Activated T-helper 1 cell treated with Interleukin-2 at 50 U/mL for 16 hours (primary cell): ENCODE measurements around the gene SCO2.

ENCODE experiments used
- DNase-seq: peaks from one replicate; pipeline ENCODE4 v3.0.0-alpha.2; 2020; ENCODE audit warnings: low read depth

The SCO2 gene

DNA sequence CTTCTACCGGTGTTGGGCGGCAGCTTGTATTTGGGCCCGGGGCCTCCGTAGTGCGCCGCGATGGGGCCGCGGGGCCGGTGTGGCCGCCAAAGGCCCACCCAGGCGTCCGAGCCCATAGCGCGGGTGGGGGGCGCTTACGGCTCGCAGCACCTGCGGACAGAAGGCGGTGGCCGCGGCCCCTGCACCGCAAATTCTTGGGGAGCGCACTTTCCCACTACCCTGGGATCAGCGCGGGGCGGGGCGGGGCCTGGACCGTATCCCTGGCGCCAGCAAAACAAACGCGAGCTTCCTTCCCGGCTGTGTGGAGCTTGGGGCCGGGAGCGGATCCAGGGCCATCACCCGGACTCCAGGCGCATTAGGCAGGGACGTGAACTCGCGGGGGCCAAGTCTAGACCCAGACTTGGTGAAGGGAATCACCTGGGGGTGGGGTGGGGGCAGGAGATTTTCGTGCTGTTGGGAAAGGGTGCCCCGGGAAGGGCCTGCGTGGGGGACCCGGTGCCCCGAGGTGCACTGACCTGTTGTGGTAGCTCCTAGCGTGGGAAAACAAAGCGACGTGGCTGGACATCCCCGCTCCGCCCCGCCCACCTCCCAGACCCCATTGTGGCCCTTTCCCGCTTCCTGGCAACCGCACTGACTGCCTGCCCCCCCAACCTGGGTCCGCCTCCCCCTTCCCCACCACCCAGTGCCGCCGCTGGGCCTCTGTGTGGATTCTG lies 6.7 kb upstream of the SCO2 start:
- no peak for DNase-seq

DNA sequence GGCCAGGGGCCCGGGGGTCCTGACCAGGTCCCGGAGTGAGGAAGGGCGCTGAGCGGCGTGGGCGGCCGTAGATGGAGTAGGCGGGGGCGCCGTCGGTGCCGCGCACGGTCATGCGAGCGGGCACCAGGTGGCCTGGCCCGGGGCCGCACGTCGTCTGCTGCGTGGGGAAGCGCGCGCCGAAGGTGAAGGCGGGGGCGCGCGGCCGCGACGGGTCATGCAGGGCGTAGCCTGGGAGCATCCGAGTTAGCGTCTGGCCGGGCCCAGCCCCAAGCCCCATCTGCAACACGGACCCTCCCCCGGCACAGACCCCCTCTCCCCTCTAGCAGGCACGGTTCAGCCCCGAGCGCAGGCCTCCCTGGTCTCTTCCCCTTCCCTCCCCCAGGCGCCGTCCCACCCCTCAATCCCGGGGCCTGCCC lies 6.2 kb upstream of the SCO2 start:
- no peak for DNase-seq

DNA sequence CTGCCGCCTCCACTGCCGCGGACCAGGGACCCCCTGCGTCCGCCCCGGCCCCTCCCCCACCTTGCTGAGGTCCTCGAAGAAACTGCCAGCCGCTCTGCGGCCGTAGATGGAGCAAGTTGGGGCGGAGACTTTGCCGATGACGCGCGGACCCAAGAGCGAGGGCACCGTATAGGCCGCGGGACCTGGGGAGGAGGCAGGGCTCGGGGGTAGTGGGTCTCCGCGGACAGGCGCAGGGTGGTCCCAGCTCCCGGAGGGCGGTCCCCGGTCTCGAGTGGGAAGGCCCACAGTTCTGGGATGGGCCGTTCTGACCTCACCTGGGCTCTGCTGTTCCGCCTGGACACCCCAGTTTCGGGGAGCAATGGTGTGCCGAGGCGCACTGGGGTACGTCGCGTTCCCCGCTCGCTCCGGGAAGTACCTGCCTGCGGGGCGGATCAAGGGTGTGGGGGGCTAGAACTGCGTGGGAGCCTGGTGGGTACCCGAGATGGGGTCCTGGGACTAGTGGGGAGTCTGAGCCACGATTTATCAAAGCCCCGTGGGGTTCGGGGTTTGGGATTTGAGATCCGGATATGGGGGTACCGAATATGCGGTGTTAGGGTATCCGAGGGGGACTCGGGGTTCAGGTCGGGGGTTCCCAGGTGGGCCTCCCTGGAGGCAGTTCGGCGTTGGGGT lies 5.6 kb upstream of the SCO2 start:
- DNase-seq, result peak; percentile 56

DNA sequence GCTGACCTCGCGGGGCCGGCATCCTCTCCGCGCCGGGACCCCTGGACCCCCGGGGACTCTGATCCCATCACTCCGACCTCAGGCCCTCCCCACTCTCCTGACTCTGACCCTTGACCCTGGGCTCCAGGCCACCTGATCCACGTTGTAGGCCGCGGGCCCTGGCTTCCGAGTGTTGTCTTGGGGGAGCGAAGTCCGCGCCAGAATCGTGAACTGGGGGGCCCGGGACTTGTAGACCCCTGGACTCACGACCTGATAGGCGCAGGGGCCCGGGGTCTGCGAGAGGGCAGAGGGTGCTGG lies 5.1 kb upstream of the SCO2 start:
- DNase-seq, result no peak

DNA sequence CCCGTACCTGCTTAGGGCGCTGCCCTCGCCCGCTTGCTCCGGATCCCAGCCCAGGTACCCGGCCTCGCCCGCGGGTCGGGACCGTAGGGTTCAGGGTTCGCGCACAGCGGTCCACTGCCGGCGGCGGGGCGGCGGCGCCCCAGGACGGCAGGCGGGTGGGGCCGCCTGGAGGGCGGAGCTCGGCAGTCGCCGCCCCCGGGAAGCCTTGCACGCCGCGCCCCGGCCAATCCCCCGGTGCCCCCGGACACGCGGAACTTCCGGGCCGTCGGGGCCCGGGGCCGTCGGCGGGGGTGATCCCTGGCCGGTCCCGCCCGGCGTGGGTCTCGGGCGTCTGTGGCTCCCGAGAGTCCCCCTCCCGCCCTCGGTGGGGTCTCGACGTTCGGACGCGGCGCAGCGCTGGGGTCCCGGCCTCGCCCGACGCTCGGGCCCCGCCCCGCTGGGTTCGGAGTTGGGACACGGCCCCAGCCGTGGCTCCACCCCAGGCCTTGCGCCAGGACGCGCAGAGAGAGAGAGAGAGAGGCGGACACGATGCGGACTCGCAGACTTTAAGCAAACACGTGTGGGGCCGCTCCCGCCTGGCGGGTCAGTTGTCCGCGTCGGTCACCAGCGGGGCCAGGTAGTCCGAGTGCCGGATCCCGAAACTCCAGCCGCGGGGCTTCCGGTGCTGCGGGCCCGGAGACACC lies 4.6 kb upstream of the SCO2 start, which contains the start of gene TYMP:
TSS of gene TYMP (minus strand) at position 116 of the 683 bp plus-strand sequence. CDS start 303 bp downstream, outside the sequence.
- peak; percentile 55 for DNase-seq

DNA sequence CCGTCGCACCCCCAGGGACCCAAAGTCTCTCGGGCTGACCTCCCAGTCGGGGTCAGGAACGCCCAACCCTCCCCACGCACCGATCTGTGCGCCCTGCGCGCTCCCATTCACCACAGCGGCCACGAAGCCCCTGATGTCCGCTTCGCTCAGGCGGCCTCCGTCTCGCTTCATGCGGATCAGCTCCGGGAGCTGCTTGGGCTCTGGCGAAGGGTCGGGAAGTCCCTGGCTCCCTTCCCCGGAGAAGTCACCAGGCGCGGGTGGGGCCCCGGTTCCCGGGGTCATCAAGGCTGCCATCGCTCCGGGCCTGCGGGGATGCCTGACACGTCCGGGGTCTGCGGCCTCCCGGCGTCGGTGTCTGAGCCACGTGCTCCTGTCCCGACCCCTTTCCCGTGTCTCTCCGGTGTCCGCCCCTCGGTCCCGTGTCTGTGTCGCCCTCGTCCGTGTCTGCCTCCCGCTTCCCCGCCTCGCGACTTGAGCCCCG lies 4.1 kb upstream of the SCO2 start:
- no peak for DNase-seq

DNA sequence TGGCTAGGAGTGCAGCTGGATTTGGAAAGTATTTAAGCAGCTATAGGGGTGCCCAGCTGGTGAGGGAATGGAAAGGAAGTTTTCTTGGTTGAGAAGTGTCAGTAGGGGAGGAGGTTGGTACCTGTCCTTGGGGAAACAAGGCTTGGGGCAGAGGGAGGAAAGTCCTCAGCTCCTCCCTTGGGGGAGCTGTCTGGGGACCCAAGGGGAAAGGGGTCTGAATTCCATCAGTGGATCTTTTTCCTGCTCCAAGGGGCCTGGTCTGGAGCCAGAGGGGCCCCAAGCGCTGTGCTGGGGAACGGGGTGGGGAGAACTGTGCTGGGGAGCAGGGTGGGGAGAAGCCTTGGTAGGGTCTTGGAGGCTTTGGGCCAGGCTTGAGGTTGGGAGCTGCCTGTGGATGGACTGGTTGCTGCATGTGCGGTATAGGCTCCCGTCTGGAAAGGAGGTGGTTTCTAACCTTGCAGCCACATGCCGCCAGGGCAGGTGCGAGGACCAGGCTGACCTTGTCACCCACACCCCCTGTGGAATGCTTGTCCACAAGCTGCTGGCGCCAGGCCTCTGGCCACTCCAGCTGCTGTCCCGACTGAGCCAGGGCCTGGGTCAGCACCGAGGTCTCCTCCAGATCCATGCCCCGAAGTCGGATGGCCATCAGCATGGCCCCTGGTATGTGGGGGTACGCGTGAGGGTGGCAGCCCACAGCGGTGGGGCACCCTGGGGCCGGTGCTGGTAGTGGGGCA lies 3.5 kb upstream of the SCO2 start:
- DNase-seq, result no peak

DNA sequence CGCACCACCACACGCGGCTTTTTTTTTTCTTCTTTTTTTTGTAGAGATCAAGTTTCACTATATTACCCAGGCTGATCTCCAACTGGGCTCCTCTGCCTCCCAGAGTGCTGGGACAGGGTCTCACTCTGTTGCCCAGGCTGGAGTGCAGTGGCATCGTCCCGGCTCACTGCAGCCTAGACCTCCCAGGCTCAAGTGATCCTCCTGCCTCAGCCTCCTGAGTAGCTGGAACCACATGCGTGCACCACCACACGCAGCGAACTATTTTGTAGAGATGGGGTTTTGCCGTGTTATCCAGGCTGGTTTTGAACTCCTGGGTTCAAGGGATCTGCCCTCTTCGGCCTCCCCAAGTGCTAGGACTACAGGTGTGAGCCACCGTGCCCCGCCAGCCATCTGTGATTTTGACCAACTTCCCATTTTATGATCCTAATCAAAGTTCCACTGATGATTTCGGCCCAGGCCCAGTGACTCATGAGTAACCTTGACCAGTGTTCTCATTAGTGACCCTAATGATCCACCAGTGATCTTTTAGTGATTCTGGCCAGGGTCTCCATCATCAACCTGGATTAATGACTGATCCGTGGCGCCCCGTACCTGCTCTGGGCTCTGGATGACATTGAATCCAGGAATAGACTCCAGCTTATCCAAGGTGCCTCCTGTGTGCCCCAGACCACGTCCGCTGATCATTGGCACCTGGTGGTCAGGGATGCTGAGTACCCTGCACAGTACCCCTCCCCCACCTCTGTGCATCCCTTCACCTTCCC lies 2.7 kb upstream of the SCO2 start:
- DNase-seq, result no peak

DNA sequence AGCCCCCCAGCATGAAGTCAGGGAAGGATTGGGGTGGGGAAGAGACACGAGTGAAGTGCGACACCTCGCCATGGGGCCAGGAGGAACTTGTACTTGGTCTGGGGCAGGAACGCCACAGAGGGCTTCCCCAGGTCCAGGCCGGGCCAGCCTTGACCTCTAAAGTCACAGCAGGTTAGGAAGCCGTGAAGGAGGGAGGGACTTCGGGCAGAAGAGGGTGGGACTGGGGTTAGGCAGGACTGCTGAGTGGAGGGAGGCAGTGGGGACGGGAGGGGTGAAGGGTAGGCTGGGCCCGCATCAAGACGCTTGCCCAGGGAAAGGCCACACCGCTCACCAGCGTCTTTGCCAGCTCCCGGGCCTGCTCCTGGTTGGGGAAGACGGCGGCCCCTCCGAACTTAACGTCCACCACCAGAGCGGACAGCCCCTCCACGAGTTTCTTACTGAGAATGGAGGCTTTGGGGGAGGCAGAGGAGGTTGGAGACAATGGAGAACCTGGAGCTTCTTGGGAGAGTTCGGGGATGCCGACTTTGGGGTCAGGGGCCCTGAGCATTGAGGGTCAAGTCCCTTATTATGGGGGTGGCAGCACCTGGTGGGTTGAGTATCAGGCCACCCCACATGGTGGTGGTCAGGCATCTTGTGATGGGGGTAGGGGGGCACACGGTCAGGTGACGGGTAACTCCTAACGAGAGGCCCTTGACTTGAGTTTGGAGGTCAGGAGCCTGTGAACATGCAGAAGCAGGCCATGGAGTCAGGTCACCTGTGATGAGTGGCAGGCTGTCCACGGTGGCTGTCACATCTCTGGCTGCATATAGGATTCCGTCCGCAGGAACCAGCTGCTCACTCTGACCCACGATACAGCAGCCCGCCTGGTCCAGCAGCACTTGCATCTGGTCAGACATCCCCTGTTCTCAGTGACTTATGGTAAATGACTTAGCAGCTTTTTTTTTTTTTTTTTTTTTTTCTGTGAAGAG lies 1.7 kb upstream of the SCO2 start:
- DNase-seq, result no peak

DNA sequence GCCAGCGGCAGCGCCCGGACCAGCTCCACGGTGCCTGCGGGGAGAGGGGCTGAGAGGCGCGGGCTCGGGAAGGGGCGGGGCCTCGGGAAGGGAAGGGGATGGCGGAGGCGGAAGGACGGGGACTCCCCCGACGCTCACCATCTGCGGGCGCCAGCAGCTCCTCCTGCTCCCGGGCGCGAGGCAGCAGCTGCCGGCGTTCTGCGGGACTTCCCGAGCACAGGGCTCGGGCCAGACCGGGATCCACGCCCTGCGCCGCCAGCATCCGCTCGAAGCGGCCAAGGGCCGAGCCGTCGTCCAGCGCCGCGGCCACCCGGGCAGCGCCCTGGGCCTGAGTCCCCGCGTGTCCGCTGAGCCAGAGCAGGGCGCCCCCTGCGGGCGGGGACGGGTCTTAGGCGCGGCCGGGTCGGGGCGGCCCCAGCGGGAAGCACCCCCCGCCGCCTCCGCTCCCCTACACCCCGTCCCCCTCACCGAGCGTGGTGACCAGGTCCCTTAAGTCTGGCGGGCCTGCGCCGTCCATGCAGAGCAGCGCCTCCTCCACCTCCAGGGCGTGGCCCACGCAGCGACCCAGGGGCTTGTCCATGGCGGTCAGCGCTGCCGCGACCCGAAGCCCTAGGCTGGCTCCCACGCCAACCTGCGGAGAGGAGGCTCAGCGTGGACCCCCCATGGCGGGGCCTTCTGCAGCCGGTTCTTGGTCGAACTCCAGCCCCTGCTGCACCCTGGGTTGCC lies 873 bp upstream of the SCO2 start:
- DNase-seq, result peak; percentile 67

DNA sequence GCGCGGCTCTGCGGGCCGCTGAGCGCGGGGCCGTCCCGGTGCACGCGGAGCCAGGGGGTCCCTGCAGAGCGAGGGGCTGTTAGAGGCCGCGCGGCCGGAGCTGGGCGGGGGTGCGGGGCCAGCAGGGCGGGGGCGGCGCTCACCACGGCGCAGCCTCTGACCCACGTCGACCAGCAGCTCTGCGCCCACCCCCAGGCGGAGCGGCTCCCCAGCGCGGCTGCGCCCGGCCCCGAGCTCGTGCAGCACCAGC lies 385 bp upstream of the SCO2 start:
- no peak for DNase-seq

DNA sequence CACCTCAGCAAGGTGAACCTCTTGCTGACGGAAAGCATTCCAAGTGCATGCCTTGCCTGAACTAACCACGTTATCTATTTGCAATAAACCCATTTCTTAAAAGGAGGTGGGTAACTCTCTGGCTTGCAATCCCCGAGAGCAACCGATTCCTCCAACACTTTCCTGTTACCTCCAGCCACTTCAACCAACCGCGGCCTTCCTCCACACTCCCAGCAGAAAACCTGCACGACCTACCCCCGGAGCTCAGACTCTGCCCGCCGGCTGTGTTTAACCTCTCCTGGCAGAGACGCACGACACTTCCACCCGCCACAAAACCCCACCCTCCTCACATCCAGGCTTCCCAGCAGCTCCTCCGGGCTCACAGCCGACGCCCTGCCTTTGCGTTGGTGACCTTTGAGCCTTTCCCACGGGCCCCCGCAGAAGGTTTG lies 708 bp downstream of the SCO2 start:
- DNase-seq, result no peak

DNA sequence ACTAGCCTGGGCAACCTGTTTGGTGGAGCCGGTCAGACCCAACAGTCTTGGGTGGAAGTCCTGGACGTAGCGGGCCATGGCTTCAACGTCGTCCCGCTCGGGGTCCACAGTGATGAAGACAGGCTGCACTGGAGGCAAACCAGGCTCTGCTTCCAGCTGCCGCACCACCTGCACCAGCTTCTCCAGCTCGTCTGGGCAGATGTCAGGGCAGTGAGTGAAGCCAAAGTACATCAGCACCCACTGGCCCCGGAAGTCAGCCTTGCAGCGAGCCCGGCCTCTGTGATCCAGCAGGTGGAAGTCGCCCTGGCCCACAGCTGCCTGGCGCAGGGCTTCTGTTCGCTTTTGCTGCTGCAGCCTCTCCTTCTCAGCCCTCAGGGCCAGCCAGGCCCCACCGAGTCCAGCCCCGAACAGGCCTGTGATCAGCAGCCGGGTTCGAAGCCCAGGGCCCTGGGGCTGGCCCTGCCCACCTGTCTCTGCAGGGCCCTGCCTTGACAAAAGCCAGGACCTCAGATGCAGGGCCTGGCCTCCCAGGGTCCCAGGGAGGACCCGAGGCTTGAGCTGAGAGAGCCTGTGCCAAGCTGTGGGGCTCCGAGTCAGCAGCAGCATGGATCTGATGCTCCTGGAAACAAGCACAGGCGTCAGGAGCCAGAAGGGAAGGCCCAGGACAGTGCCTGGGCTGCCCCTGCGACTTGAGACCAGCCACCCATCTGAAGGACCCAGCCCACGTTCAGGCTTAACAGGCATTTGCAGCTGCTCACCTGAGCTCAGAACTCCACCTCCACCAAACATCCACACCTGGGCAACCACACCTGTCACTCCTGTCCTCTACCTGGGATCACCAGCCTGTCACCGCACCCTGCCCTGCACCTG lies 1.4 kb downstream of the SCO2 start:
- DNase-seq, result no peak

DNA sequence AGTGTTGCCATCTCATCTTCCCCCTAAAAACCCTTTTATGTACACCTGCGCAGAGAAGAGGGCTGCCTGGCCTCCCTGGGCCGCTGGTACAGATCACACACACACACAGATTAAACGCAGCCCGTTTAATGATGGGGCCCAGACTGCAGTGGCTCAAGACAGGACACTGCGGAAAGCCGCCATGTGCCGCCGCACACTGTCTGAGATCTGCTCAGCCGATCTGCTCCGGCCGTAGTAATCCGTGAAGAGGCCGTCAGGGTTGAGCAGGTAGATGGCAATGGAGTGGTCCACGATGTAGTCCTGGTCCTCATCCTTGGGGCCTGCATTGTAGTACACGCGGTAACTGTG lies 2.0 kb downstream of the SCO2 start:
- DNase-seq, result no peak

DNA sequence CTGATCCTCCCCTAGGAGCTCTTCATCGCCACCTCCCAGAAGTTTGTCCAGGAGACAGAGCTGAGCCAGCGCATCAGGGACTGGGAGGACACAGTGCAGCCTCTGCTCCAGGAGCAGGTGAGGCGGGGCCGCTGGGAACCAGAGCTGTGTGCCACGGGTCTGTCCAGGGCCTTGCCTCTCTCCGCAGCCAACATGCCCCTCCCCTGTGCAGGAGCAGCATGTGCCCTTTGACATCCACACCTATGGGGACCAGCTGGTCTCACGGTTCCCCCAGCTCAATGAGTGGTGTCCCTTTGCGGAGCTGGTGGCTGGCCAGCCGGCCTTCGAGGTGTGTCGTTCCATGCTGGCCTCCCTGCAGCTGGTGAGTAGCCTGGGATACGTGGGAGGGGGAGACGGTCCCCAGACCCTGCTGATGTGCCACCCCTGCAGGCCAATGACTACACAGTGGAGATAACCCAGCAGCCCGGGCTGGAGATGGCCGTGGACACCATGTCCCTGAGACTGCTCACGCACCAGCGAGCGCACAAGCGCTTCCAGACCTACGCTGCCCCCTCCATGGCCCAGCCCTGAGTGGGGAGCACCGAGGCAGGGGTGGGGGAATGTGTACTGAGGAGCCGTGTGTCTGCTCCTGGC lies 2.5 kb downstream of the SCO2 start:
- no peak for DNase-seq

DNA sequence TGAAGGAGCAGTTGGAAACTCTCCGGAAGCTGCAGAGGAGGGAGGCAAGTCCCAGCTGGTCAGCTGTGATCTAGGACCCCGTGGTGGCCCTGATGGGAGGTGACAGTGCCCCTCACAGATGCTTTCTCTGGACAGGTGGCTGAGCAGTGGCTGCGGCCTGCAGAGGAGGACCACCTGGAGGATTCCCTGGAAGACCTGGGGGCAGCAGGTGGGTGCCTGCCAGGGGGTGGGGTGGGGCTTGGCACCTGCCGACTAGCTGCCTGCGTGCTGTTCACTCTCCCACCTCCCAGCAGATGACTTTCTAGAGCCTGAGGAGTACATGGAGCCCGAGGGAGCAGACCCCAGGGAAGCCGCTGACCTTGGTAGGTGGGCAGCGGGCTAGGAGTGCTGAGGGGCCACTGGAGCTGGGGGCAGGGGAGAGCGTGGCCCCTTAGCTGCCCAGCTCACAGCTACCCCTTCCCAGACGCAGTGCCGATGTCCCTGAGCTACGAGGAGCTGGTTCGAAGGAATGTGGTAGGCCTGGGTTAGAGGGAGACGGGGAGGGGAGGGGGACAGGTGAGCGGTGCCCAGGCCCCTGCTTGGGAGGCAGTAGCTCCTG lies 3.1 kb downstream of the SCO2 start:
- no peak for DNase-seq

DNA sequence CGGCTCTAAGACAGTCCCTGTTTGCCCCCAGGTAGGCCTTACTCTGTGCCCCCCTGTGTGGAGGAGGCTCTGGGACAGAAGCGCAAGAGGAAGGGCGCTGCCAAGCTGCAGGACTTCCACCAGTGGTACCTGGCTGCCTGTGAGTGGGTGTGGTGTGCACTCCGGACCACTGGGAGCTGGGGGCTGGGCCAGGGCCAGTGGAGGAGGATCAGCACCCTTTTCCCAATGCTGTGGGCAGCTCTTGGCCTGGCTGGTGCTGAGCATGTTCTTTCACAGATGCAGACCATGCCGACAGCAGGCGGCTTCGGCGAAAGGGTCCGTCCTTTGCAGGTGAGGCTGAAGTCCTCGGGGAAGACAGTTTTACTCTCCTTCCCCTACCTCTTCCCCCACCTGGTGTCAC lies 3.7 kb downstream of the SCO2 start:
- no peak for DNase-seq

DNA sequence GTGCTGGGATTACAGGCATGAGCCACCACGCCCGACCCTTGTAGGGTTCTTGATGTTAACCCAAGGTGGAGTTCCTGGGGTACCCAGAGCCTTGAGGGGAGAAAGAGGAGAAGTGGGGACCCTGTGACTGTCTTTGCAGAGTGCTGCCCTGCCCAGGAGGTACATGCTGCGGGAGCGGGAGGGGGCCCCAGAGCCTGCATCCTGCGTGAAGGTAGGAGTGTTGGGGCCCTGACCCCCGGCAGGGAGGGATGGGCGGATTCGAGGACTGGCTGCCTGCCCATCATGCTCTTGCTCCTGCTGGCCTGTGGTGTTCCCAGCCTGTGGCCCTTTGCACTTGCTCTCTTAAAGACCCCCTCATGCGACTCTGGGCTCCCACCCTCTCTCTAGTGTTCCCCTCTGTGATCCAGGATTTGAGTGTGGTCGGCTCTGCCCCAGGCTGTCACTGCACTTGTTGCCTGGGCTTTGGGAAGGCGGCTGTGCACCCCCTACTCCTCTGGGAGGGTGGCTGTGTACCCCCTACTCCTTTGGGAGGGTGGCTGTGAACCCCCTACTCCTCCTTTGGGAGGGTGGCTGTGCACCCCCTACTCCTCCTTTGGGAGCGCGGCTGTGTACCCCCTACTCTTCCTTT lies 4.5 kb downstream of the SCO2 start:
- no peak for DNase-seq
